WTC11 (cell line): ENCODE results near the gene LCN1. TPM values are rescaled to one million over a fixed set of nuclear protein-coding genes. Genes with fewer than 3 reads are reported as not detected.

Source experiments
- ATAC-seq: fragments of 200-7000 bp; cut with Tn5 transposase; 2 replicates; pipeline ENCODE4 v1.10.0; 2021; ENCODE audit warnings: mild to moderate bottlenecking, moderate library complexity
- CTCF ChIA-PET: fragments of 300-600 bp; sonication (Branson Sonifier 250); formaldehyde crosslinking; loops from one replicate; lab custom pipeline; 2021; ENCODE audit warnings: antibody characterized with exemption; lab: Charles Lee
- POLR2A ChIA-PET: fragments of 350-600 bp; sonication (Branson Sonifier 250); formaldehyde crosslinking; loops from one replicate; lab custom pipeline; 2021; ENCODE audit warnings: antibody characterized with exemption; lab: Charles Lee
- DNase-seq: peaks from one replicate; pipeline ENCODE4 v3.0.0; 2021; ENCODE audit warnings: low spot score
- H3K27ac Mint-ChIP-seq: 2 replicates; pipeline ENCODE4 v1.8.0; 2021; ENCODE audit warnings: mixed read lengths
- H3K27me3 Mint-ChIP-seq: 2 replicates; pipeline ENCODE4 v1.8.0; 2021; ENCODE audit warnings: low read depth, mild to moderate bottlenecking, moderate library complexity, mixed read lengths
- H3K36me3 Mint-ChIP-seq: 2 replicates; pipeline ENCODE4 v1.8.0; 2021; ENCODE audit warnings: mixed read lengths
- H3K4me1 Mint-ChIP-seq: 2 replicates; pipeline ENCODE4 v1.8.0; 2022; ENCODE audit warnings: mixed read lengths
- H3K4me3 Mint-ChIP-seq: 2 replicates; pipeline ENCODE4 v1.8.0; 2021; ENCODE audit warnings: mild to moderate bottlenecking, moderate library complexity, mixed read lengths
- H3K9me3 Mint-ChIP-seq: 2 replicates; pipeline ENCODE4 v1.8.0; 2021; ENCODE audit warnings: mixed read lengths
- ARID4B ChIP-seq: sonication (generic); formaldehyde crosslinking; IDR thresholded peaks from 2 replicates; pipeline ENCODE4 v1.8.0; 2023; ENCODE audit warnings: missing genetic modification reagents, mild to moderate bottlenecking, borderline replicate concordance
- ATF3 ChIP-seq: sonication (generic); formaldehyde crosslinking; conservative IDR thresholded peaks from 2 replicates; pipeline ENCODE4 v1.8.1; 2022; ENCODE audit warnings: mild to moderate bottlenecking, missing genetic modification reagents
- CREB1 ChIP-seq: sonication (generic); formaldehyde crosslinking; IDR thresholded peaks from 2 replicates; pipeline ENCODE4 v1.8.0; 2023; ENCODE audit warnings: mild to moderate bottlenecking, missing genetic modification reagents
- CREM ChIP-seq: sonication (generic); formaldehyde crosslinking; IDR thresholded peaks from 2 replicates; pipeline ENCODE4 v1.8.1; 2022; ENCODE audit warnings: mild to moderate bottlenecking, missing genetic modification reagents, moderate library complexity
- E2F5 ChIP-seq: sonication (generic); formaldehyde crosslinking; IDR thresholded peaks from 2 replicates; pipeline ENCODE4 v1.8.1; 2022; ENCODE audit warnings: mild to moderate bottlenecking, moderate library complexity, missing genetic modification reagents
- ELF4 ChIP-seq: sonication (generic); formaldehyde crosslinking; IDR thresholded peaks from 2 replicates; pipeline ENCODE4 v1.8.1; 2022; ENCODE audit warnings: low read depth, mild to moderate bottlenecking, moderate library complexity, missing genetic modification reagents
- FOXK1 ChIP-seq: sonication (generic); formaldehyde crosslinking; IDR thresholded peaks from 2 replicates; pipeline ENCODE4 v1.8.0; 2022; ENCODE audit warnings: mild to moderate bottlenecking, moderate library complexity, missing genetic modification reagents
- GTF2I ChIP-seq: fragments of 250-450 bp; sonication (Bioruptor Pico); conservative IDR thresholded peaks from 2 replicates; pipeline ENCODE4 v1.4.0; 2021; ENCODE audit warnings: mild to moderate bottlenecking
- IRF2 ChIP-seq: sonication (generic); formaldehyde crosslinking; IDR thresholded peaks from 2 replicates; pipeline ENCODE4 v1.8.0; 2022; ENCODE audit warnings: low read depth, missing genetic modification reagents, borderline replicate concordance
- NR2C2 ChIP-seq: sonication (generic); formaldehyde crosslinking; IDR thresholded peaks from 2 replicates; pipeline ENCODE4 v1.8.0; 2022; ENCODE audit warnings: mild to moderate bottlenecking, missing genetic modification reagents
- NR3C1 ChIP-seq: sonication (generic); formaldehyde crosslinking; conservative IDR thresholded peaks from 2 replicates; pipeline ENCODE4 v1.8.1; 2023; ENCODE audit warnings: low read depth, mild to moderate bottlenecking, missing genetic modification reagents
- PRRX2 ChIP-seq: fragments of 250-450 bp; sonication (Bioruptor Pico); IDR thresholded peaks from 2 replicates; pipeline ENCODE4 v1.8.0; 2021; ENCODE audit warnings: mild to moderate bottlenecking
- RELA ChIP-seq: sonication (generic); formaldehyde crosslinking; IDR thresholded peaks from 2 replicates; pipeline ENCODE4 v1.8.1; 2022; ENCODE audit warnings: missing genetic modification reagents, mild to moderate bottlenecking, borderline replicate concordance
- SMAD4 ChIP-seq: sonication (generic); formaldehyde crosslinking; IDR thresholded peaks from 2 replicates; pipeline ENCODE4 v1.8.0; 2022; ENCODE audit warnings: mild to moderate bottlenecking, missing genetic modification reagents
- TCF7 ChIP-seq: sonication (generic); formaldehyde crosslinking; IDR thresholded peaks from 2 replicates; pipeline ENCODE4 v1.8.0; 2022; ENCODE audit warnings: mild to moderate bottlenecking, low read depth, missing genetic modification reagents, moderate library complexity
- TEAD1 ChIP-seq: sonication (generic); formaldehyde crosslinking; IDR thresholded peaks from 2 replicates; pipeline ENCODE4 v1.8.0; 2022; ENCODE audit warnings: mild to moderate bottlenecking, missing genetic modification reagents
- ZNF138 ChIP-seq: sonication (generic); formaldehyde crosslinking; conservative IDR thresholded peaks from 2 replicates; pipeline ENCODE4 v1.8.1; 2022; ENCODE audit warnings: mild to moderate bottlenecking, moderate library complexity, missing genetic modification reagents
- ZNF232 ChIP-seq: sonication (generic); formaldehyde crosslinking; IDR thresholded peaks from 2 replicates; pipeline ENCODE4 v1.8.0; 2022; ENCODE audit warnings: mild to moderate bottlenecking, missing genetic modification reagents
- ZNF281 ChIP-seq: sonication (generic); formaldehyde crosslinking; IDR thresholded peaks from 2 replicates; pipeline ENCODE4 v1.8.0; 2023; ENCODE audit warnings: mild to moderate bottlenecking, missing genetic modification reagents
- total RNA-seq: library from RNA; stranded (reverse); gene quantifications from 3 replicates; pipeline ENCODE4 v1.2.3, GENCODE V29; 2021
- TF ChIP-seq, protein P1 (sequence below): fragments of 250-450 bp; sonication (Bioruptor Pico); IDR thresholded peaks from 2 replicates; pipeline ENCODE4 v1.8.0; 2021; ENCODE audit warnings: mild to moderate bottlenecking

Gene LCN1
- total RNA-seq, 1 experiment from 2014 or later = not detected

DNA sequence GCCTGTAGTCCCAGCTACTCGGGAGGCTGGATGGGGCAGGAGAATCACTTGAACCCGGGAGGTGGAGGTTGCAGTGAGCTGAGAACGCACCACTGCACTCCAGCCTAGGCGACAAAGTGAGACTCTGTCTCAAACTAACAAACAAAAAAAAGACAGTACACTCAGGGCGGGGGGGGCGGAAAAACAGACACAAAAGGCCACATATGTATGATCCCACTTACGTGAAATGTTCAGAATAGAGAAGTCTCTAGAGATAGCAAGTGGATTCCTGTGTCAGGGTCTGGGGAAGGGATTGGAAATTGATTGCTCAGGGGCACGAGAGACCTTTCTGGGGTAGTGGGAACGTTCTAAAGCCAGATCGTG lies 9.0 kb upstream of the LCN1 start:
- H3K27ac Mint-ChIP-seq = no peak overlapping the region; the same call in 1 of the 2 replicates
- POLR2A ChIA-PET = no interaction called here

GRCh38 chr9:135512904-135513303 lies 8.3 kb upstream of the LCN1 start:
- Mint-ChIP-seq H3K4me1 (no peaks in the 10 kb centered on the region), H3K36me3 (no peaks in the 10 kb centered on the region), H3K27ac (peak overlapping the region; percentile 42; the same call in 1 of the 2 replicates), H3K9me3 (no peaks in the 10 kb centered on the region; the same call in 1 of the 2 replicates), H3K27me3 (no peaks in the 10 kb centered on the region), H3K4me3 (no peak overlapping the region)
- ChIA-PET POLR2A (no interaction called here), CTCF (interaction anchor here (1.3 kb wide), 2 partner anchors 8 to 14 kb away, joined by 3 to 6 read pairs; no protein-coding TSS in a partner anchor)
- TF ChIP-seq PRRX2 (CRISPR knock-in tag) (no peak), ATF3 (CRISPR knock-in tag) (no peak), ZNF232 (no peak), FOXK1 (CRISPR knock-in tag) (no peak), NR3C1 (CRISPR knock-in tag) (no peak), ZNF281 (no peak), E2F5 (CRISPR knock-in tag) (no peak), NR2C2 (CRISPR knock-in tag) (no peak), ZNF138 (CRISPR knock-in tag) (no peak)
- ATAC-seq (no peak), DNase-seq (peak; percentile 3)

More for the DNA sequence above, 9.0 kb upstream of the LCN1 start:
- Mint-ChIP-seq H3K4me1 (no peaks in the 10 kb centered on the region), H3K36me3 (no peaks in the 10 kb centered on the region), H3K9me3 (no peaks in the 10 kb centered on the region; the same call in 1 of the 2 replicates), H3K27me3 (no peaks in the 10 kb centered on the region), H3K4me3 (no peak overlapping the region)
- peak; percentile 2 for DNase-seq
- no peak for TF ChIP-seq GTF2I (CRISPR knock-in tag)
- TF ChIP-seq ELF4 = no peak
- no peak for TF ChIP-seq TCF7 (CRISPR knock-in tag)
- no peak for ATAC-seq
- CTCF ChIA-PET = interaction anchor here (1.3 kb wide), 2 partner anchors 8 to 14 kb away, joined by 3 to 6 read pairs; no protein-coding TSS in a partner anchor

- peak; percentile 3 for DNase-seq
- no peaks in the 10 kb centered on the region for H3K27me3 Mint-ChIP-seq
- CTCF ChIA-PET = interaction anchor here (1.3 kb wide), 2 partner anchors 9 to 13 kb away, joined by 3 to 6 read pairs; no protein-coding TSS in a partner anchor
- TF ChIP-seq IRF2 (no peak), CREB1 (CRISPR knock-in tag) (no peak), SMAD4 (CRISPR knock-in tag) (no peak), CREM (CRISPR knock-in tag) (no peak), ARID4B (CRISPR knock-in tag) (no peak), NR2C2 (CRISPR knock-in tag) (no peak), RELA (CRISPR knock-in tag) (no peak), TEAD1 (CRISPR knock-in tag) (no peak)
- TF ChIP-seq, protein P1, sequence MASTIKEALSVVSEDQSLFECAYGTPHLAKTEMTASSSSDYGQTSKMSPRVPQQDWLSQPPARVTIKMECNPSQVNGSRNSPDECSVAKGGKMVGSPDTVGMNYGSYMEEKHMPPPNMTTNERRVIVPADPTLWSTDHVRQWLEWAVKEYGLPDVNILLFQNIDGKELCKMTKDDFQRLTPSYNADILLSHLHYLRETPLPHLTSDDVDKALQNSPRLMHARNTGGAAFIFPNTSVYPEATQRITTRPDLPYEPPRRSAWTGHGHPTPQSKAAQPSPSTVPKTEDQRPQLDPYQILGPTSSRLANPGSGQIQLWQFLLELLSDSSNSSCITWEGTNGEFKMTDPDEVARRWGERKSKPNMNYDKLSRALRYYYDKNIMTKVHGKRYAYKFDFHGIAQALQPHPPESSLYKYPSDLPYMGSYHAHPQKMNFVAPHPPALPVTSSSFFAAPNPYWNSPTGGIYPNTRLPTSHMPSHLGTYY (CRISPR knock-in tag) = no peak
These were observed 7.8 kb upstream of the LCN1 start for GRCh38 chr9:135513351-135513846.

More at GRCh38 chr9:135513351-135513846, 7.8 kb upstream of the LCN1 start:
- POLR2A ChIA-PET = no interaction called here
- no peak for ATAC-seq
- Mint-ChIP-seq H3K36me3 (no peaks in the 10 kb centered on the region), H3K4me1 (no peaks in the 10 kb centered on the region), H3K4me3 (no peak overlapping the region), H3K9me3 (no peaks in the 10 kb centered on the region; the same call in 1 of the 2 replicates), H3K27ac (no peak overlapping the region)
